ENCODE results near the gene JAGN1.
"Not testable (repeated sequence)": the region's sequence is repeated elsewhere in the genome, so short reads cannot be mapped to it uniquely, and the experiment has no call there.

Gene JAGN1

GRCh38 chr3:9918261-9919038 is 28.0 kb downstream of the JAGN1 start:
- DNase-seq = no peak

- no peak for DNase-seq
These were observed 37.7 kb downstream of the JAGN1 start for GRCh38 chr3:9928158-9928557.

- no peak for DNase-seq
These were observed 40.5 kb downstream of the JAGN1 start for GRCh38 chr3:9930804-9931418.

- DNase-seq = no peak
These were observed 42.1 kb downstream of the JAGN1 start for GRCh38 chr3:9932535-9932842.

- DNase-seq = peak; percentile 96
These were observed 42.6 kb downstream of the JAGN1 start for GRCh38 chr3:9932843-9933560.

GRCh38 chr3:9933561-9934234 is 43.3 kb downstream of the JAGN1 start, which contains the start of gene CRELD1:
Gene CRELD1, plus strand, starts transcription at chr3:9933834. Its CDS starts 605 bp downstream, at chr3:9934439.
- peak; percentile 99 for DNase-seq

- DNase-seq = peak; percentile 74
These were observed 43.8 kb downstream of the JAGN1 start for GRCh38 chr3:9934235-9934621.

- DNase-seq = no peak
These were observed 44.6 kb downstream of the JAGN1 start for GRCh38 chr3:9934993-9935392.

GRCh38 chr3:9935966-9936510 is 45.6 kb downstream of the JAGN1 start:
- DNase-seq = no peak

- no peak for DNase-seq
These were observed 47.3 kb downstream of the JAGN1 start for GRCh38 chr3:9937486-9938238.

- no peak for DNase-seq
These were observed 48.6 kb downstream of the JAGN1 start for GRCh38 chr3:9938966-9939365.

GRCh38 chr3:9939906-9940305 is 49.5 kb downstream of the JAGN1 start:
- not testable (repeated sequence) for DNase-seq

- no peak for DNase-seq
These were observed 50.3 kb downstream of the JAGN1 start for GRCh38 chr3:9940746-9941145.

GRCh38 chr3:9942164-9942563 is 51.8 kb downstream of the JAGN1 start:
- no peak for DNase-seq

GRCh38 chr3:9942934-9943690 is 52.7 kb downstream of the JAGN1 start:
- no peak for DNase-seq
